CD14-positive monocyte (primary cell): ENCODE data around the gene HSF4. TPM values are rescaled to one million over a fixed set of nuclear protein-coding genes. Genes with fewer than 3 reads are reported as not detected.

Experiments used
- DNase-seq, 3 donors: peaks; one replicate each; pipeline ENCODE4 v3.0.0-alpha.2; 2011 to 2022
- H2AFZ ChIP-seq: 2 replicates; pipeline ENCODE4 v1.6.0; 2012; ENCODE audit warnings: mild to moderate bottlenecking, low read depth, low read length, inconsistent platforms; ENCODE audit not compliant: insufficient read depth, poor library complexity, severe bottlenecking
- H3K27ac ChIP-seq, 2 donors: 1 replicate in 1 of 2; 2 replicates in 1 of 2; pipeline ENCODE4 v1.5.1; 2012 to 2013; ENCODE audit warnings: low read length in 2 of 2, control low read depth in 1 of 2, inconsistent platforms in 1 of 2, low read depth in 1 of 2, mild to moderate bottlenecking in 1 of 2
- H3K27me3 ChIP-seq, 2 donors: one replicate each; pipeline versions ENCODE4 v1.6.0 to v1.6.1; 2011 to 2013; ENCODE audit warnings: low read length in 2 of 2; ENCODE audit not compliant: control insufficient read depth in 2 of 2, insufficient read depth in 2 of 2
- H3K36me3 ChIP-seq, 2 donors: replicated peaks in 1 of 2; 1 replicate in 1 of 2; 2 replicates in 1 of 2; pipeline versions ENCODE4 v1.5.1 to v1.6.1; 2012 to 2013; ENCODE audit warnings: low read length in 2 of 2, control low read depth in 1 of 2, inconsistent platforms in 1 of 2, mild to moderate bottlenecking in 1 of 2; ENCODE audit not compliant: insufficient read depth in 2 of 2, control insufficient read depth in 1 of 2
- H3K4me1 ChIP-seq, 2 donors: 1 replicate in 1 of 2; 2 replicates in 1 of 2; pipeline versions ENCODE4 v1.5.1 to v1.6.1; 2012 to 2013; ENCODE audit warnings: low read length in 2 of 2, control low read depth in 1 of 2, inconsistent platforms in 1 of 2, mild to moderate bottlenecking in 1 of 2, moderate library complexity in 1 of 2; ENCODE audit not compliant: insufficient read depth in 2 of 2, control insufficient read depth in 1 of 2
- H3K4me2 ChIP-seq: replicated peaks from 2 replicates; pipeline ENCODE3; 2012; ENCODE audit warnings: low read length, moderate library complexity, mild to moderate bottlenecking; ENCODE audit not compliant: poor library complexity, severe bottlenecking; ENCODE audit errors: extremely low read depth
- H3K4me3 ChIP-seq, 3 experiments: fragments of 200-600 bp in 1 of 3; sonication (generic) in 1 of 3; replicated peaks in 1 of 3; 1 replicate in 2 of 3; 2 replicates in 1 of 3; pipeline ENCODE4 v1.5.1; 2011 to 2013; ENCODE audit warnings: low read length in 3 of 3, mild to moderate bottlenecking in 3 of 3, control low read depth in 2 of 3, low read depth in 2 of 3, inconsistent platforms in 1 of 3, moderate library complexity in 1 of 3
- H3K79me2 ChIP-seq: 2 replicates; pipeline ENCODE4 v1.6.0; 2012; ENCODE audit warnings: mild to moderate bottlenecking, control low read depth, inconsistent platforms, low read length, moderate library complexity; ENCODE audit not compliant: insufficient read depth
- H3K9ac ChIP-seq: 2 replicates; pipeline ENCODE4 v1.6.0; 2017; ENCODE audit warnings: low read length, mild to moderate bottlenecking; ENCODE audit not compliant: insufficient read depth, poor library complexity, severe bottlenecking
- H3K9me3 ChIP-seq, 2 donors: replicated peaks in 1 of 2; 1 replicate in 1 of 2; 2 replicates in 1 of 2; pipeline versions ENCODE4 v1.5.1 to v1.6.1; 2012 to 2013; ENCODE audit warnings: low read length in 2 of 2, control low read depth in 1 of 2; ENCODE audit not compliant: control insufficient read depth in 1 of 2, insufficient read depth in 1 of 2
- H4K20me1 ChIP-seq: 2 replicates; pipeline ENCODE4 v1.6.0; 2012; ENCODE audit warnings: mild to moderate bottlenecking, low read length, control low read depth, moderate library complexity; ENCODE audit not compliant: insufficient read depth
- H3K27ac Mint-ChIP-seq, 7 donors: one replicate each; pipeline ENCODE4 v1.8.0; 2020; ENCODE audit warnings: mild to moderate bottlenecking in 7 of 7, mixed read lengths in 7 of 7, moderate library complexity in 6 of 7, inconsistent platforms in 2 of 7
- H3K27me3 Mint-ChIP-seq, 3 donors: one replicate each; pipeline ENCODE4 v1.8.0; 2021 to 2022; ENCODE audit warnings: low read depth in 3 of 3, mild to moderate bottlenecking in 3 of 3, mixed read lengths in 3 of 3, moderate library complexity in 3 of 3, inconsistent platforms in 1 of 3
- H3K36me3 Mint-ChIP-seq, 2 donors: one replicate each; pipeline ENCODE4 v1.8.0; 2020; ENCODE audit warnings: mixed read lengths in 2 of 2, inconsistent platforms in 1 of 2, mild to moderate bottlenecking in 1 of 2
- H3K4me1 Mint-ChIP-seq: one replicate; pipeline ENCODE4 v1.8.0; 2020; ENCODE audit warnings: mild to moderate bottlenecking, mixed read lengths
- H3K4me3 Mint-ChIP-seq, 2 donors: one replicate each; pipeline ENCODE4 v1.8.0; 2020; ENCODE audit warnings: mild to moderate bottlenecking in 2 of 2, mixed read lengths in 2 of 2, moderate library complexity in 1 of 2
- H3K9me3 Mint-ChIP-seq, 7 donors: one replicate each; pipeline ENCODE4 v1.8.0; 2020 to 2022; ENCODE audit warnings: mixed read lengths in 7 of 7, mild to moderate bottlenecking in 6 of 7, moderate library complexity in 6 of 7, inconsistent platforms in 2 of 7
- WGBS: methylation state at CpG from one replicate; pipeline ENCODE4 v1.1.5; 2013; ENCODE audit warnings: missing lambda C conversion rate; ENCODE audit not compliant: insufficient coverage; 5-methylcytosine and 5-hydroxymethylcytosine counted together
- intact Hi-C, 2 donors: fragments of 100-400 bp; cut with micrococcal nuclease; formaldehyde crosslinking; loops; one replicate each; pipeline versions ENCODE4 v1.15.0 to v1.15.1; 2023
- polyA plus RNA-seq, 3 donors: library from polyadenylated mRNA; depleted of rRNA in 1 of 3; unstranded in 2 of 3; stranded (reverse) in 1 of 3; fragments of 300-500 nt in 2 of 3; fragments of >200 nt in 1 of 3; fragmentation: Illumina TruSeq in 2 of 3; gene quantifications; 1 replicate in 2 of 3; 2 replicates in 1 of 3; pipeline ENCODE4 v1.2.3, GENCODE V29; 2012 to 2021
- TF ChIP-seq, protein P1 (sequence below): fragments of 200-600 bp; IDR thresholded peaks from one replicate; pipeline ENCODE4 v1.8.0; 2022; ENCODE audit warnings: antibody characterized with exemption, mild to moderate bottlenecking

Gene HSF4
- polyA plus RNA-seq, 3 donors, result 53.4 TPM; not detected in 2

DNA sequence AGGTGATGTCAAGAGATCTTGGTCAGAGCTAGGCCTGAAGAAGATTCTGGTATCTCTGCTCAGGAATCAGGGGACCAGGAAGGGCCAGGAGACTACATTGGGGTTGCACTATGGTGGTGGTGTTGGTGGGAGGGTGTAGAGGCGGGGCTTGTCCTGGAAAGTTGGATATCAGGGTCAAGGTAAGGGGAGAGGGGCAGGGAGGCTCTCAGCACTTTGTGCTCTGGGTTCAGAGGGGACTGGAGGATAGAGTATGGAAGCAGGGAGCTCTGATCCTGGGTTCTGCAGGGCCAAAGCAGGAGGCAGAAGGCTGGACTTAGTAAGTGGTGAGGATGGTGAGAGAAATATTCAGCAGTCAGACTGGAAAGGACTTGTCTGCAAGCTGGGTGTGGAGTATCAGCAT is 8.8 kb downstream of the HSF4 start:
- WGBS, result 91% methylated on average over 1 of the region's 1 CpG
- peaks cover 0 to 19% (median 5%) of the 10 kb centered on the region in 7 donors for H3K9me3 Mint-ChIP-seq

DNA sequence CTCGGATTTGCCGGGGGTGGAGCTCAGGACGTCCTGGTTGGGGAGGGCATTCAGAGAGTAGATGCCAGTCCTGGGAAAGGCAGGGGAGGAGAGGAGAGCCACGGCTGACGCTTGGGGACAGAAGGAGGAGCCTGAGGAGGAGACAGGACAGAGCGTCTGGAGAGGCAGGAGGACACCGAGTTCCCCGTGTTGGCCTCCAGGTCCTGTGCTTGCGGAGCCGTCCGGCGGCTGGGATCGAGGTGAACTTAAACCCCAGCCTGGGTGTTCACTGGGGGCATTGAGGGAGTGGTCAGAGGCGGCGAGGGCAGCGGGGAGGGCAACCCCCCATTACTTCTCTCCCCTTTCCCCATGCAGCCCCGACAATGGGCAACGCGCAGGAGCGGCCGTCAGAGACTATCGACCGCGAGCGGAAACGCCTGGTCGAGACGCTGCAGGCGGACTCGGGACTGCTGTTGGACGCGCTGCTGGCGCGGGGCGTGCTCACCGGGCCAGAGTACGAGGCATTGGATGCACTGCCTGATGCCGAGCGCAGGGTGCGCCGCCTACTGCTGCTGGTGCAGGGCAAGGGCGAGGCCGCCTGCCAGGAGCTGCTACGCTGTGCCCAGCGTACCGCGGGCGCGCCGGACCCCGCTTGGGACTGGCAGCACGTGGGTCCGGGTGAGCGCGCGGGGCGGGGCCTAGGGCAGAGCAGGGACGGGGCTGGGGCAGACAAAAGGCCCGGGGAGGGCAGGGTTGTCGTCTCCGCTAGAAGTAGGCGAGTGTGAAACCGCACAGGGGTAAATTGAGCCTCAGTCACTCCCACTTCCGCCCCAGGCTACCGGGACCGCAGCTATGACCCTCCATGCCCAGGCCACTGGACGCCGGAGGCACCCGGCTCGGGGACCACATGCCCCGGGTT is 9.5 kb downstream of the HSF4 start:
- Histone ChIP-seq H3K9me3 (no peaks in the 10 kb centered on the region), H4K20me1 (peaks cover 29% of the 10 kb centered on the region), H2AFZ (peak overlapping the region; percentile 70), H3K27ac (peak overlapping the region; percentile 29 to 31), H3K27me3 (peaks cover 13 to 57% of the 10 kb centered on the region in 2 donors), H3K9ac (peak overlapping the region; percentile 15), H3K36me3 (no peaks in the 10 kb centered on the region), H3K4me1 (peaks cover 69 to 77% of the 10 kb centered on the region in 2 donors), H3K79me2 (no peaks in the 10 kb centered on the region), H3K4me2 (peak overlapping the region; percentile 75), H3K4me3 (peak overlapping the region; percentile 11 to 69 (median 35))
- peak; percentile 78 to 83 (median 81) for DNase-seq
- Mint-ChIP-seq H3K4me1 (peaks cover 57% of the 10 kb centered on the region), H3K36me3 (peaks cover 30 to 36% of the 10 kb centered on the region in 2 donors), H3K4me3 (peak overlapping the region; percentile 80 to 93), H3K9me3 (peaks cover 0 to 19% (median 5%) of the 10 kb centered on the region in 7 donors), H3K27ac (peak overlapping the region in 6 of 7 donors; percentile 70 to 90 (median 80)), H3K27me3 (peaks cover 53 to 89% (median 66%) of the 10 kb centered on the region in 3 donors)
- intact Hi-C loops, result no loop called here
- WGBS, result under 1% methylated on average over 63 of the region's 71 CpGs
- TF ChIP-seq, protein P1, sequence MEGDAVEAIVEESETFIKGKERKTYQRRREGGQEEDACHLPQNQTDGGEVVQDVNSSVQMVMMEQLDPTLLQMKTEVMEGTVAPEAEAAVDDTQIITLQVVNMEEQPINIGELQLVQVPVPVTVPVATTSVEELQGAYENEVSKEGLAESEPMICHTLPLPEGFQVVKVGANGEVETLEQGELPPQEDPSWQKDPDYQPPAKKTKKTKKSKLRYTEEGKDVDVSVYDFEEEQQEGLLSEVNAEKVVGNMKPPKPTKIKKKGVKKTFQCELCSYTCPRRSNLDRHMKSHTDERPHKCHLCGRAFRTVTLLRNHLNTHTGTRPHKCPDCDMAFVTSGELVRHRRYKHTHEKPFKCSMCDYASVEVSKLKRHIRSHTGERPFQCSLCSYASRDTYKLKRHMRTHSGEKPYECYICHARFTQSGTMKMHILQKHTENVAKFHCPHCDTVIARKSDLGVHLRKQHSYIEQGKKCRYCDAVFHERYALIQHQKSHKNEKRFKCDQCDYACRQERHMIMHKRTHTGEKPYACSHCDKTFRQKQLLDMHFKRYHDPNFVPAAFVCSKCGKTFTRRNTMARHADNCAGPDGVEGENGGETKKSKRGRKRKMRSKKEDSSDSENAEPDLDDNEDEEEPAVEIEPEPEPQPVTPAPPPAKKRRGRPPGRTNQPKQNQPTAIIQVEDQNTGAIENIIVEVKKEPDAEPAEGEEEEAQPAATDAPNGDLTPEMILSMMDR, result peak; percentile 10

More for the DNA sequence above, 8.8 kb downstream of the HSF4 start:
- Histone ChIP-seq H3K4me1 (peaks cover 64 to 71% of the 10 kb centered on the region in 2 donors), H3K9ac (no peak overlapping the region), H3K27ac (peak overlapping the region in 1 of 2 donors; percentile 29), H3K36me3 (no peaks in the 10 kb centered on the region), H3K4me2 (peak overlapping the region; percentile 75), H2AFZ (peak overlapping the region; percentile 70), H3K9me3 (no peaks in the 10 kb centered on the region), H4K20me1 (peaks cover 28% of the 10 kb centered on the region), H3K79me2 (no peaks in the 10 kb centered on the region), H3K27me3 (peaks cover 13 to 60% of the 10 kb centered on the region in 2 donors), H3K4me3 (peak overlapping the region in 2 of 3 experiments; percentile 35 to 69)
- Mint-ChIP-seq H3K4me1 (peaks cover 51% of the 10 kb centered on the region), H3K27me3 (peaks cover 58 to 90% (median 72%) of the 10 kb centered on the region in 3 donors), H3K27ac (peak overlapping the region in 5 of 7 donors; percentile 70 to 90 (median 82)), H3K4me3 (peak overlapping the region; percentile 80 to 93), H3K36me3 (peaks cover 28 to 34% of the 10 kb centered on the region in 2 donors)
- TF ChIP-seq, protein P1, result no peak
- intact Hi-C loops, result no loop called here
- no peak for DNase-seq
